Neural cell (in vitro differentiated cells): ENCODE measurements around the gene ST3GAL3. TPM values are rescaled to one million over a fixed set of nuclear protein-coding genes. Genes with fewer than 3 reads are reported as not detected.

ENCODE experiments used
- H2AFZ ChIP-seq: fragments of 200-600, 300-800 bp; sonication (generic), shearing (Covaris generic); 2 replicates; pipeline ENCODE4 v1.6.0; 2014; ENCODE audit warnings: low read depth, mild to moderate bottlenecking, antibody characterized with exemption, low read length, moderate library complexity
- H3F3A ChIP-seq: fragments of 200-600 bp; shearing (Covaris generic); 2 replicates; pipeline ENCODE4 v1.6.1; 2016; ENCODE audit warnings: mild to moderate bottlenecking, moderate library complexity, mixed read lengths, antibody characterized with exemption, low read length; ENCODE audit not compliant: insufficient read depth, poor library complexity, severe bottlenecking
- H3K27ac ChIP-seq: fragments of 200-600, 300-800 bp; sonication (generic), shearing (Covaris generic); 2 replicates; pipeline ENCODE4 v1.5.1; 2014; ENCODE audit warnings: mild to moderate bottlenecking, low read length, moderate library complexity
- H3K27me3 ChIP-seq: fragments of 300-800, 200-600 bp; sonication (generic), shearing (Covaris generic); 2 replicates; pipeline ENCODE4 v1.6.0; 2014; ENCODE audit warnings: mild to moderate bottlenecking, low read depth, low read length, moderate library complexity; ENCODE audit not compliant: insufficient read depth
- H3K36me3 ChIP-seq: fragments of 300-800, 200-600 bp; sonication (generic), shearing (Covaris generic); 2 replicates; pipeline ENCODE4 v1.5.1; 2014; ENCODE audit warnings: mild to moderate bottlenecking, antibody characterized with exemption, low read length, moderate library complexity; ENCODE audit not compliant: insufficient read depth
- H3K4me2 ChIP-seq: fragments of 300-800, 200-600 bp; sonication (generic), shearing (Covaris generic); 2 replicates; pipeline ENCODE4 v1.6.0; 2014; ENCODE audit warnings: mild to moderate bottlenecking, low read length
- H3K4me3 ChIP-seq: fragments of 300-800, 200-600 bp; sonication (generic), shearing (Covaris generic); 2 replicates; pipeline ENCODE4 v1.5.1; 2014; ENCODE audit warnings: mild to moderate bottlenecking, low read length, moderate library complexity
- H3K79me2 ChIP-seq: fragments of 200-600 bp; shearing (Covaris generic); replicated peaks from 2 replicates; pipeline ENCODE4 v1.6.0; 2014; ENCODE audit warnings: mild to moderate bottlenecking, low read length, moderate library complexity; ENCODE audit not compliant: insufficient read depth
- H3K9ac ChIP-seq: fragments of 300-800, 200-600 bp; sonication (generic), shearing (Covaris generic); 2 replicates; pipeline ENCODE4 v1.6.1; 2016; ENCODE audit warnings: mild to moderate bottlenecking, low read length, mixed read lengths
- H3K9me2 ChIP-seq: fragments of 200-600 bp; shearing (Covaris generic); 2 replicates; pipeline ENCODE4 v1.6.1; 2016; ENCODE audit warnings: mild to moderate bottlenecking, low read length, mixed read lengths; ENCODE audit not compliant: insufficient read depth
- H3K9me3 ChIP-seq: fragments of 200-600, 300-800 bp; sonication (generic), shearing (Covaris generic); 2 replicates; pipeline ENCODE4 v1.6.1; 2016; ENCODE audit warnings: mild to moderate bottlenecking, mixed run types, low read length, moderate library complexity, mixed read lengths
- H4K20me1 ChIP-seq: fragments of 200-600 bp; shearing (Covaris generic); 2 replicates; pipeline ENCODE4 v1.6.1; 2016; ENCODE audit warnings: mild to moderate bottlenecking, mixed run types; ENCODE audit not compliant: insufficient read depth
- EP300 ChIP-seq: fragments of 450-650 bp; conservative IDR thresholded peaks from 2 replicates; pipeline ENCODE4 v1.6.1; 2014; ENCODE audit warnings: antibody characterized with exemption, mild to moderate bottlenecking, moderate library complexity; ENCODE audit not compliant: poor library complexity, severe bottlenecking
- EZH2 ChIP-seq: fragments of 200-600, 300-800 bp; shearing (Covaris generic), sonication (generic); IDR thresholded peaks from 2 replicates; pipeline ENCODE4 v1.6.1; 2014; ENCODE audit warnings: antibody characterized with exemption, low read length, borderline replicate concordance, mild to moderate bottlenecking; ENCODE audit not compliant: insufficient read depth, poor library complexity, severe bottlenecking
- MXI1 ChIP-seq: fragments of 450-650 bp; conservative IDR thresholded peaks from 2 replicates; pipeline ENCODE4 v1.6.1; 2014; ENCODE audit warnings: antibody characterized with exemption, mild to moderate bottlenecking; ENCODE audit not compliant: poor library complexity, severe bottlenecking
- POLR2AphosphoS5 ChIP-seq: IDR thresholded peaks from 2 replicates; pipeline ENCODE4 v1.6.1; 2012
- RAD21 ChIP-seq: fragments of 450-650 bp; conservative IDR thresholded peaks from 2 replicates; pipeline ENCODE4 v1.6.1; 2014; ENCODE audit warnings: antibody characterized with exemption, mild to moderate bottlenecking, moderate library complexity
- SMC3 ChIP-seq: fragments of 450-650 bp; conservative IDR thresholded peaks from 2 replicates; pipeline ENCODE4 v1.6.1; 2014; ENCODE audit warnings: antibody characterized with exemption, mild to moderate bottlenecking, moderate library complexity; ENCODE audit not compliant: poor library complexity
- TAF1 ChIP-seq: IDR thresholded peaks from 2 replicates; pipeline ENCODE4 v1.6.1; 2012; ENCODE audit warnings: low read depth
- polyA plus RNA-seq: library from polyadenylated mRNA; depleted of rRNA; stranded (reverse); fragments of >200 nt; gene quantifications from 2 replicates; pipeline ENCODE4 v1.2.3, GENCODE V29; 2014
- TF ChIP-seq, protein P1 (sequence below): IDR thresholded peaks from 2 replicates; pipeline ENCODE4 v1.6.1; 2012; ENCODE audit warnings: borderline replicate concordance
- TF ChIP-seq, protein P2 (sequence below): fragments of 450-650 bp; IDR thresholded peaks from 2 replicates; pipeline ENCODE4 v1.5.1; 2014; ENCODE audit warnings: antibody characterized with exemption, mild to moderate bottlenecking, moderate library complexity; ENCODE audit not compliant: poor library complexity, severe bottlenecking

ST3GAL3 gene
- polyA plus RNA-seq, 1 donor from 2014 or later: 36.8 TPM

DNA sequence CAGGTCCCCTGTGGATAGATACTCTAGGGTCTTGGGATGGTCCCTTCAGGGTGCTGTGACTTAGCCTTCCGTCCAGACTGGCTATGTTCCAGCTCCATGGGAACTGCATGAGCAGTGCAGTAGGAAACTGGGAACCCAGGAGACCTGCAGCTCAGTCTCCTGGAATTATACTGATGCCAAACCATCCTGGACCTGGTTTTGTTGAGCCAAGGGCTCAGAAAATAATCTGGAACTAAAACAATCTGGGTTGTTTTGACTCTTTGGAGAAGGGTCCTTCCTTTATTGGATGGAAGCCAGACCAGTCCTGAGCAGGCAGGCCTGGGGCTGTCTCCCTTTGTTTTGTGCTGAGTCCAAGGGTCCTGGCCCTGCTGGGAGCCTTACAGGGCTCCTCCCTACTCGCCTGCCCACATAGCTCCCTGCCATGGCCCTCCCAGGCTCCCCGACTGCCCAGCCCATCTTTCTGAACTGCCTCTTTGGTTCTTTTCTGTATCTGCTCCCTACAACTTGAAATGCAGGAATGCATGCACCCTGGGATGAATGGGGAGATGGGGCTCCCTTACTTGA is 240.6 kb downstream of the ST3GAL3 start:
- Histone ChIP-seq H3K36me3 (no peaks in the 10 kb centered on the region), H3K9me2 (no peaks in the 10 kb centered on the region), H3K4me3 (peak overlapping the region; percentile 78), H3K9ac (peak overlapping the region; percentile 89), H4K20me1 (no peaks in the 10 kb centered on the region), H3F3A (no peaks in the 10 kb centered on the region), H2AFZ (no peak overlapping the region), H3K27ac (no peak overlapping the region), H3K9me3 (no peaks in the 10 kb centered on the region), H3K4me2 (peak overlapping the region; percentile 97), H3K79me2 (peaks cover 37% of the 10 kb centered on the region), H3K27me3 (no peaks in the 10 kb centered on the region)
- TF ChIP-seq EP300: no peak
- no peak for TF ChIP-seq RAD21
- TF ChIP-seq, protein P1, sequence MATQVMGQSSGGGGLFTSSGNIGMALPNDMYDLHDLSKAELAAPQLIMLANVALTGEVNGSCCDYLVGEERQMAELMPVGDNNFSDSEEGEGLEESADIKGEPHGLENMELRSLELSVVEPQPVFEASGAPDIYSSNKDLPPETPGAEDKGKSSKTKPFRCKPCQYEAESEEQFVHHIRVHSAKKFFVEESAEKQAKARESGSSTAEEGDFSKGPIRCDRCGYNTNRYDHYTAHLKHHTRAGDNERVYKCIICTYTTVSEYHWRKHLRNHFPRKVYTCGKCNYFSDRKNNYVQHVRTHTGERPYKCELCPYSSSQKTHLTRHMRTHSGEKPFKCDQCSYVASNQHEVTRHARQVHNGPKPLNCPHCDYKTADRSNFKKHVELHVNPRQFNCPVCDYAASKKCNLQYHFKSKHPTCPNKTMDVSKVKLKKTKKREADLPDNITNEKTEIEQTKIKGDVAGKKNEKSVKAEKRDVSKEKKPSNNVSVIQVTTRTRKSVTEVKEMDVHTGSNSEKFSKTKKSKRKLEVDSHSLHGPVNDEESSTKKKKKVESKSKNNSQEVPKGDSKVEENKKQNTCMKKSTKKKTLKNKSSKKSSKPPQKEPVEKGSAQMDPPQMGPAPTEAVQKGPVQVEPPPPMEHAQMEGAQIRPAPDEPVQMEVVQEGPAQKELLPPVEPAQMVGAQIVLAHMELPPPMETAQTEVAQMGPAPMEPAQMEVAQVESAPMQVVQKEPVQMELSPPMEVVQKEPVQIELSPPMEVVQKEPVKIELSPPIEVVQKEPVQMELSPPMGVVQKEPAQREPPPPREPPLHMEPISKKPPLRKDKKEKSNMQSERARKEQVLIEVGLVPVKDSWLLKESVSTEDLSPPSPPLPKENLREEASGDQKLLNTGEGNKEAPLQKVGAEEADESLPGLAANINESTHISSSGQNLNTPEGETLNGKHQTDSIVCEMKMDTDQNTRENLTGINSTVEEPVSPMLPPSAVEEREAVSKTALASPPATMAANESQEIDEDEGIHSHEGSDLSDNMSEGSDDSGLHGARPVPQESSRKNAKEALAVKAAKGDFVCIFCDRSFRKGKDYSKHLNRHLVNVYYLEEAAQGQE: no peak
- no peak for TF ChIP-seq MXI1
- TF ChIP-seq EZH2: no peak
- no peak for TF ChIP-seq POLR2AphosphoS5
- TF ChIP-seq SMC3: no peak
- TF ChIP-seq TAF1: no peak
- TF ChIP-seq, protein P2, sequence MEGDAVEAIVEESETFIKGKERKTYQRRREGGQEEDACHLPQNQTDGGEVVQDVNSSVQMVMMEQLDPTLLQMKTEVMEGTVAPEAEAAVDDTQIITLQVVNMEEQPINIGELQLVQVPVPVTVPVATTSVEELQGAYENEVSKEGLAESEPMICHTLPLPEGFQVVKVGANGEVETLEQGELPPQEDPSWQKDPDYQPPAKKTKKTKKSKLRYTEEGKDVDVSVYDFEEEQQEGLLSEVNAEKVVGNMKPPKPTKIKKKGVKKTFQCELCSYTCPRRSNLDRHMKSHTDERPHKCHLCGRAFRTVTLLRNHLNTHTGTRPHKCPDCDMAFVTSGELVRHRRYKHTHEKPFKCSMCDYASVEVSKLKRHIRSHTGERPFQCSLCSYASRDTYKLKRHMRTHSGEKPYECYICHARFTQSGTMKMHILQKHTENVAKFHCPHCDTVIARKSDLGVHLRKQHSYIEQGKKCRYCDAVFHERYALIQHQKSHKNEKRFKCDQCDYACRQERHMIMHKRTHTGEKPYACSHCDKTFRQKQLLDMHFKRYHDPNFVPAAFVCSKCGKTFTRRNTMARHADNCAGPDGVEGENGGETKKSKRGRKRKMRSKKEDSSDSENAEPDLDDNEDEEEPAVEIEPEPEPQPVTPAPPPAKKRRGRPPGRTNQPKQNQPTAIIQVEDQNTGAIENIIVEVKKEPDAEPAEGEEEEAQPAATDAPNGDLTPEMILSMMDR: no peak

DNA sequence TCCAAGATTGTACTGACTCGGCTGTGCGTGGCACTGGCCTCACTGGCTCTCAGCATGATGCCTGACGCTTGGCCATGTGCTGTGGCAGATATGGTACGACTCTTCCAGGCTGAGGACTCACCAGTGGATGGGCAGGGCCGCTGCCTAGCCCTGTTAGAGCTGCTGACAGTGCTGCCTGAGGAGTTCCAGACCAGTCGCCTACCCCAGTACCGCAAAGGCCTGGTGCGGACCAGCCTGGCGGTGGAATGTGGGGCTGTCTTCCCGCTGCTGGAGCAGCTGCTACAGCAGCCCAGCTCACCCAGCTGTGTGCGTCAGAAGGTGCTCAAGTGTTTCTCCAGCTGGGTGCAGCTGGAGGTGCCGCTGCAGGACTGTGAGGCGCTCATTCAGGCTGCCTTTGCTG is 242.3 kb downstream of the ST3GAL3 start:
- no peaks in the 10 kb centered on the region for H3K36me3 ChIP-seq
- TF ChIP-seq TAF1: no peak
- no peak for TF ChIP-seq POLR2AphosphoS5
- no peak for TF ChIP-seq EP300
- TF ChIP-seq SMC3: no peak
- TF ChIP-seq, protein P1: no peak
- TF ChIP-seq EZH2: no peak
- no peak for TF ChIP-seq RAD21
- TF ChIP-seq MXI1: no peak
- TF ChIP-seq, protein P2: no peak
- no peak overlapping the region for H3K4me2 ChIP-seq
- H3K79me2 ChIP-seq: peaks cover 50% of the 10 kb centered on the region
- H3K9me2 ChIP-seq: no peaks in the 10 kb centered on the region
- no peaks in the 10 kb centered on the region for H3K27me3 ChIP-seq
- H3K4me3 ChIP-seq: peak overlapping the region; percentile 78
- no peak overlapping the region for H3K27ac ChIP-seq
- H3K9ac ChIP-seq: no peak overlapping the region
- no peaks in the 10 kb centered on the region for H3K9me3 ChIP-seq
- no peak overlapping the region for H2AFZ ChIP-seq
- no peaks in the 10 kb centered on the region for H4K20me1 ChIP-seq
- no peaks in the 10 kb centered on the region for H3F3A ChIP-seq
